Uterus (tissue), 4 donors: ENCODE measurements around the gene DENND1A. TPM values are rescaled to one million over a fixed set of nuclear protein-coding genes. Genes with fewer than 3 reads are reported as not detected.
"Not testable (repeated sequence)": the region's sequence is repeated elsewhere in the genome, so short reads cannot be mapped to it uniquely, and the experiment has no call there.

ENCODE experiments used
- DNase-seq, 2 donors: peaks; one replicate each; pipeline ENCODE4 v3.0.0-alpha.2; 2019 to 2020
- H3K27ac ChIP-seq, 2 donors: fragments of 200-600 bp; sonication (generic); 1 replicate in 1 of 2; 2 replicates in 1 of 2; pipeline ENCODE4 v1.5.1; 2016 to 2018
- H3K27me3 ChIP-seq, 2 donors: fragments of 200-600 bp; sonication (generic); one replicate each; pipeline ENCODE4 v1.5.1; 2018 to 2019; ENCODE audit warnings: control low read depth in 1 of 2
- H3K36me3 ChIP-seq, 2 donors: fragments of 200-600 bp; sonication (generic); one replicate each; pipeline ENCODE4 v1.5.1; 2019; ENCODE audit warnings: control low read depth in 1 of 2
- H3K4me1 ChIP-seq, 2 donors: fragments of 200-600 bp; sonication (generic); one replicate each; pipeline ENCODE4 v1.5.1; 2018 to 2019; ENCODE audit warnings: control low read depth in 1 of 2
- H3K4me3 ChIP-seq, 2 donors: fragments of 200-600 bp; sonication (generic); 1 replicate in 1 of 2; 2 replicates in 1 of 2; pipeline ENCODE4 v1.5.1; 2018 to 2019; ENCODE audit warnings: mild to moderate bottlenecking in 1 of 2
- H3K9me3 ChIP-seq, 2 donors: fragments of 200-600 bp; sonication (generic); one replicate each; pipeline ENCODE4 v1.5.1; 2019; ENCODE audit warnings: control low read depth in 1 of 2
- CTCF ChIP-seq, 4 experiments: fragments of 200-600 bp in 2 of 4; fragments of 450-650 bp in 2 of 4; sonication (generic) in 2 of 4; IDR thresholded peaks; one replicate each; pipeline ENCODE4 v1.5.1; 2016 to 2019; ENCODE audit warnings: antibody characterized with exemption in 4 of 4, mild to moderate bottlenecking in 2 of 4, moderate library complexity in 1 of 4
- POLR2A ChIP-seq, 2 donors: fragments of 450-650 bp; IDR thresholded peaks; one replicate each; pipeline ENCODE4 v1.6.1; 2016; ENCODE audit warnings: antibody characterized with exemption in 2 of 2, mild to moderate bottlenecking in 1 of 2, moderate library complexity in 1 of 2
- intact Hi-C: fragments of 100-400 bp; cut with DNase I; formaldehyde crosslinking; loops from one replicate; pipeline ENCODE4 v1.15.1; 2023; ENCODE audit warnings: low total_unique reads
- total RNA-seq, 4 donors: library from RNA; depleted of rRNA in 3 of 4; stranded (reverse); fragments of >200 nt in 3 of 4; gene quantifications; one replicate each; pipeline versions ENCODE4 v1.1.0 to v1.2.4, GENCODE V29; 2014 to 2023
- donor health status: DM: yes; HTN: yes; CAD: no.

DENND1A gene
- total RNA-seq, 4 donors from 2014 or later = 10.8 to 34.5 (median 22.6) TPM

DNA sequence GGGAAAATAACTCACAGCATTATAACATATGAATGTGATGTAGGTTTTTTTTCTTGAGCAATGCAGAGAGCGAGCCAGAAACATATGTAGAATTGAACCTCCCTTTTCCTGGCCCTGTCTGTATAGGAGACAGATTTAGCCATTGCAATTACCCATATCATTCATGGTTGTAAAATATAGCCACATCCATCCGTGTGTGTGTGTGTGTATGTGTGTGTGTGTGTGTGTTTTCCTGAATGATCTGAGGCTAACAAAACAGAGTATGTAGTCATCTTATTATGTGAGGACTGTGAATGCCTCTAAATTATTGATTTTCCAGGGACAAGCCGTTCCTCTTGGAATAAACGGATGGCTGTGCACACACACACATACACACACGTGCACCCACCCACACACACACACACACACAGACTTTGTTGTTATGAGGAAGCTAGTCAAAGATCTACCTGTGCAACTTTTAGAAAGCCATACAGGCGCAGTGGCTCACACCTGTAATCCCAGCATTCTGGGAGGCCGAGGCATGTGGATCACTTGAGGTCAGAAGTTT lies 11.7 kb upstream of the DENND1A start:
- no peak overlapping the region for H3K4me3 ChIP-seq
- no peak overlapping the region for H3K27ac ChIP-seq
- no peaks in the 10 kb centered on the region for H3K4me1 ChIP-seq
- no peak for DNase-seq
- TF ChIP-seq CTCF (IDR thresholded peaks at IDR 0.05) (no peak), POLR2A (IDR thresholded peaks at IDR 0.05) (no peak)
- H3K27me3 ChIP-seq = no peaks in the 10 kb centered on the region
- intact Hi-C loops = no loop called here
- no peaks in the 10 kb centered on the region for H3K9me3 ChIP-seq
- H3K36me3 ChIP-seq = no peaks in the 10 kb centered on the region

DNA sequence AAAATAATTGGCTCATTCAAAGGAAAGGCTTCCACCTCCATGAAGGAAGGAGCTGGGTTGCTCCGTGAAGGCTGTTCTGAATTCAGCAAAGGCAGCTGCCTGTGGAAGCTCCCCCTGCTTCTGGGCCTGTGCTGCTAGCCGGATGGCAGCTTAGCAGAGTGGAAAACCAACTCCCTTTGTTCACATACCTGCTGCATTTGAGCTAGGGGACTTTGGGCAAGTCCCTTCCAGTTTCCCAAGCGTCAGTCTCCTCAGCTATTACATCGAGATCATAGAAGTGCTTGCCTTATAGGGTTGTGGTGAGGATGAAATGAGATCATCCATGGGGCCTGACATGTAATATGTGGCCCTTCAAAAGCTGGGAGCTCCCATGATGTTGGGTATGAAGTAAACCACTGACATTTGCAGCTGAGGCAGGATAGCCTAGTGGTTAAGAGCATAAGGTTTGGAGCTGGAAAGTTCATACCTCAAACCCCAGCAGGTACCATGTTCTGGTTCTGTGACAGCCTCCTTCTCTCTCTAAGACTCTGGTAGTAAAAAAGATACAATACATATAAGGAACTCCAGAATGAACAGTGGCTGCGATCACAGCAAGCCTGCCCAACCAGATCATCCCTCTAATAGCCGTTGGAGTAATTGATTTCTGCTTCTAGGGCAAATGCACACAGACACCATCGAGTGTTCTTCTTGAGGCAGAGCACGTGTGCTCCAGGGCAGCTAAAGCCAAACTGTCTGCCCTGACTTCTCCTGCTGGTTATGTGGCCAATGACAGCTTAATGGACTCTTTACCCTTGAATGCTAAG lies 11.0 kb upstream of the DENND1A start:
- no peaks in the 10 kb centered on the region for H3K36me3 ChIP-seq
- DNase-seq = no peak
- intact Hi-C loops = no loop called here
- no peak for TF ChIP-seq POLR2A (IDR thresholded peaks at IDR 0.05)
- TF ChIP-seq CTCF (IDR thresholded peaks at IDR 0.05) = no peak
- no peaks in the 10 kb centered on the region for H3K4me1 ChIP-seq
- no peak overlapping the region for H3K27ac ChIP-seq
- no peaks in the 10 kb centered on the region for H3K27me3 ChIP-seq
- no peak overlapping the region for H3K4me3 ChIP-seq
- H3K9me3 ChIP-seq = no peaks in the 10 kb centered on the region

DNA sequence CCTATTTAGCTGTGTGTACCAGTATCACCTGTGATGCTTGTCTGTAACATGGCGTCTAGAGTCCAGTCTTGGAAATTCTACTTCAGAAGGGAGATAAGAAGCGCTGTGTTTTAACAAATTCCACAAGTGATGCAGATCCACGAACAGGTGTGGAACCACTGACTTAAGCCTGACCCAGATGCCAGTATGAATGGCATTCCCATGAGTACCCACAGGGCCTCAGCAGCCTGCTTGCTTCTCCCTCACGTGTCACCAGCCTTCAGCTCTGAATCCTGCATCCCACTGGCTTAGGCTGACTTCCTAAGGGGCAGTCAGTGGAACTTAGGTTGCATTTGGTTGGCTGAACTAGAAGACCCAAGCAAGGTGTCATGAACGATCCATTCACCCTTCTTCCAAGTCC lies 8.5 kb upstream of the DENND1A start:
- no peaks in the 10 kb centered on the region for H3K4me1 ChIP-seq
- no peaks in the 10 kb centered on the region for H3K9me3 ChIP-seq
- no peaks in the 10 kb centered on the region for H3K36me3 ChIP-seq
- intact Hi-C loops = no loop called here
- no peak for TF ChIP-seq POLR2A (IDR thresholded peaks at IDR 0.05)
- no peak for TF ChIP-seq CTCF (IDR thresholded peaks at IDR 0.05)
- H3K27ac ChIP-seq = no peak overlapping the region
- no peak overlapping the region for H3K4me3 ChIP-seq
- H3K27me3 ChIP-seq = no peaks in the 10 kb centered on the region
- no peak for DNase-seq

GRCh38 chr9:123936575-123936974 lies 6.6 kb upstream of the DENND1A start:
- H3K27me3 ChIP-seq, H3K27ac ChIP-seq, DNase-seq, intact Hi-C loops, H3K4me3 ChIP-seq, H3K4me1 ChIP-seq, H3K9me3 ChIP-seq, H3K36me3 ChIP-seq: not testable (repeated sequence)

DNA sequence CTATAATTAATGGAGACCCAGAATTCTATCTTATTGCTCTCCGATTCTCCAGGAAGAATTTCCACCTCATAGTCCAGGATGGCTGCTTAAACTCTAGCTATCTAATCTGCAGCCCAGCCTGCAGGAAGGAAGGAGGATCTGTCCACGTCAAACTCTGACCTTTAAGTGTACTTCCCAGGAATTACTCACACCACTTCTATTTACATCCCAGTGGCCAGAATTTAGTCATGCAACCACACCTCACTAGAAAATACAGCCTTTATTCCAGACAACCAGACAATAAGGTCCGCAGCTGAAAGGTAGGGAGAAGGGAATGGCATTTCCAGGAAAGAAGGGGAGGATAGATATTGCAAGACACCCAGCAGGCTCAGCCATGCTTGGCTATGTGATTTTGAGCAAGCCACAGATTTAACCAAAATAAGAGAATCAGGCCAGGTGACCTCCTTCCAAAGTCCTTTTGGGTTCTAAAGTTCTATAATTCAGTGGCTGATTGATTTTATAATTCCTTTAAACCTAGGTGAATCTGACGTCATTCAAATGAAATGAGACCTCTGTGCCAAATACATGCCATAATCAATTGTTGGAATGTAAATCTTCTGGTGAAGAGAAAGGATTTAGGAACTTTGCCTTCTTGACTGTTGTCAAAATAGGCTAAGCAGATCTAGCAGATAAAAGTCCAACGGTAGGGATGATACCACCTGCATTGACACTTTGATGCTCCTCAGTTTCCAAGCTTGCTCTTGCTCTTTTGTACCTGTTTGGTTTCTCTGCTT lies 3.7 kb upstream of the DENND1A start:
- no peaks in the 10 kb centered on the region for H3K27me3 ChIP-seq
- intact Hi-C loops = no loop called here
- H3K4me1 ChIP-seq = no peaks in the 10 kb centered on the region
- H3K27ac ChIP-seq = no peak overlapping the region
- H3K36me3 ChIP-seq = no peaks in the 10 kb centered on the region
- no peak for TF ChIP-seq POLR2A (IDR thresholded peaks at IDR 0.05)
- TF ChIP-seq CTCF (IDR thresholded peaks at IDR 0.05) = no peak
- no peak for DNase-seq
- H3K9me3 ChIP-seq = no peaks in the 10 kb centered on the region
- no peak overlapping the region for H3K4me3 ChIP-seq
